C4-2B (cell line): Measurements from ENCODE around the gene MGRN1.

ENCODE experiments used
- ZFX ChIP-seq: fragments of 450-650 bp; IDR thresholded peaks from 2 replicates; pipeline ENCODE4 v1.6.1; 2017
- TF ChIP-seq, protein P1 (sequence below): fragments of 450-650 bp; conservative IDR thresholded peaks from 2 replicates; pipeline ENCODE4 v1.5.1; 2017; ENCODE audit warnings: mild to moderate bottlenecking

DNA sequence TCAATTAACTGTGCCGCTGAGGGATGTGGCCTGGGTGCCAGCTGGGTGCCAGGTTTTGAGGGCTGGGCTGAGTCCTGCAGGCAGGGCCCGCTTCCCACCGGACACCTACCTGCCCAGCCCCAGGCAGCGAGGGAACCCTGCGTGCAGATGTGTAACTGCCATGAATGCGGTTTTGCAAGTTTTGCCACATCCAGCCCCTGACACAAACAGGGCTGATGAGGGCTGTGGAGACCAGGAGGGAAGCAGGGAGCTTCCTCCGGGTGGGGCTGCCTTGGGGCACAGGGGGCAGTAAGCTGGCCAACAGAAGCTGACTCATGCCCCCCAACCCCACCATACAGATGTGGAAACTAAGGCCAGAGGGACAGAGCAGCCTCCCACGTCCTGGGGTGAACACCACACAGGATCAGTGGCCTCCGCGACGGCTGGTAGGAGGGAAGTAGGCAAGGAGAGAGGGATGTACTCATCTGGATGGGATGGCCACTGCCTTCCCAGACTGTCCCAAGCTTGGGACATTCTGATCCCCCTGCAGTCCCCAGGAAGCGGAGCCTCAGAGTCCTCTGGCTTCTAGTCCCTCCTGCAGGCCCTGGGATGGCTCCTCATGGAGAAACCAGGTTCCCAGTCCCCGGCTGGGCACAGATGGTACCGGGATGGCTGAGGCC is 11.5 kb upstream of the MGRN1 start:
- TF ChIP-seq, protein P1, sequence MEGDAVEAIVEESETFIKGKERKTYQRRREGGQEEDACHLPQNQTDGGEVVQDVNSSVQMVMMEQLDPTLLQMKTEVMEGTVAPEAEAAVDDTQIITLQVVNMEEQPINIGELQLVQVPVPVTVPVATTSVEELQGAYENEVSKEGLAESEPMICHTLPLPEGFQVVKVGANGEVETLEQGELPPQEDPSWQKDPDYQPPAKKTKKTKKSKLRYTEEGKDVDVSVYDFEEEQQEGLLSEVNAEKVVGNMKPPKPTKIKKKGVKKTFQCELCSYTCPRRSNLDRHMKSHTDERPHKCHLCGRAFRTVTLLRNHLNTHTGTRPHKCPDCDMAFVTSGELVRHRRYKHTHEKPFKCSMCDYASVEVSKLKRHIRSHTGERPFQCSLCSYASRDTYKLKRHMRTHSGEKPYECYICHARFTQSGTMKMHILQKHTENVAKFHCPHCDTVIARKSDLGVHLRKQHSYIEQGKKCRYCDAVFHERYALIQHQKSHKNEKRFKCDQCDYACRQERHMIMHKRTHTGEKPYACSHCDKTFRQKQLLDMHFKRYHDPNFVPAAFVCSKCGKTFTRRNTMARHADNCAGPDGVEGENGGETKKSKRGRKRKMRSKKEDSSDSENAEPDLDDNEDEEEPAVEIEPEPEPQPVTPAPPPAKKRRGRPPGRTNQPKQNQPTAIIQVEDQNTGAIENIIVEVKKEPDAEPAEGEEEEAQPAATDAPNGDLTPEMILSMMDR: no peak
- no peak for TF ChIP-seq ZFX
